ENCODE results near the gene SLC9A8. TPM values are rescaled to one million over a fixed set of nuclear protein-coding genes. Genes with fewer than 3 reads are reported as not detected.

The SLC9A8 gene
- polyA plus RNA-seq, 1 donor from 2014 or later: 6.7 TPM

- Histone ChIP-seq H3K9ac (ENCODE audit: low read length) (no peak overlapping the region), H3K79me2 (replicated peaks; ENCODE audit: insufficient read depth, low read length) (no peaks in the 10 kb centered on the region), H3K27ac (ENCODE audit: low read length) (no peak overlapping the region)
Measured at GRCh38 chr20:49831770-49832631, 19.4 kb downstream of the SLC9A8 start.

GRCh38 chr20:49832632-49833327, 20.2 kb downstream of the SLC9A8 start:
- H3K36me3 ChIP-seq (ENCODE audit: insufficient read depth, low read length): peaks cover 7% of the 10 kb centered on the region
- H3K4me2 ChIP-seq (ENCODE audit: low read length): no peak overlapping the region
- H4K20me1 ChIP-seq (ENCODE audit: insufficient read depth): no peaks in the 10 kb centered on the region
- no peak overlapping the region for H2AFZ ChIP-seq (ENCODE audit: low read depth, low read length)
- H3K27ac ChIP-seq (ENCODE audit: low read length): no peak overlapping the region
- no peaks in the 10 kb centered on the region for H3K79me2 ChIP-seq (replicated peaks; ENCODE audit: insufficient read depth, low read length)
- no peak overlapping the region for H3K4me3 ChIP-seq (ENCODE audit: low read length)
- H3K27me3 ChIP-seq (ENCODE audit: insufficient read depth, low read depth, low read length): no peaks in the 10 kb centered on the region
- no peaks in the 10 kb centered on the region for H3K9me2 ChIP-seq (ENCODE audit: insufficient read depth, low read length)
- H3F3A ChIP-seq (ENCODE audit: insufficient read depth, low read length, poor library complexity, severe bottlenecking): no peaks in the 10 kb centered on the region
- H3K9ac ChIP-seq (ENCODE audit: low read length): no peak overlapping the region
- TF ChIP-seq, protein P1, sequence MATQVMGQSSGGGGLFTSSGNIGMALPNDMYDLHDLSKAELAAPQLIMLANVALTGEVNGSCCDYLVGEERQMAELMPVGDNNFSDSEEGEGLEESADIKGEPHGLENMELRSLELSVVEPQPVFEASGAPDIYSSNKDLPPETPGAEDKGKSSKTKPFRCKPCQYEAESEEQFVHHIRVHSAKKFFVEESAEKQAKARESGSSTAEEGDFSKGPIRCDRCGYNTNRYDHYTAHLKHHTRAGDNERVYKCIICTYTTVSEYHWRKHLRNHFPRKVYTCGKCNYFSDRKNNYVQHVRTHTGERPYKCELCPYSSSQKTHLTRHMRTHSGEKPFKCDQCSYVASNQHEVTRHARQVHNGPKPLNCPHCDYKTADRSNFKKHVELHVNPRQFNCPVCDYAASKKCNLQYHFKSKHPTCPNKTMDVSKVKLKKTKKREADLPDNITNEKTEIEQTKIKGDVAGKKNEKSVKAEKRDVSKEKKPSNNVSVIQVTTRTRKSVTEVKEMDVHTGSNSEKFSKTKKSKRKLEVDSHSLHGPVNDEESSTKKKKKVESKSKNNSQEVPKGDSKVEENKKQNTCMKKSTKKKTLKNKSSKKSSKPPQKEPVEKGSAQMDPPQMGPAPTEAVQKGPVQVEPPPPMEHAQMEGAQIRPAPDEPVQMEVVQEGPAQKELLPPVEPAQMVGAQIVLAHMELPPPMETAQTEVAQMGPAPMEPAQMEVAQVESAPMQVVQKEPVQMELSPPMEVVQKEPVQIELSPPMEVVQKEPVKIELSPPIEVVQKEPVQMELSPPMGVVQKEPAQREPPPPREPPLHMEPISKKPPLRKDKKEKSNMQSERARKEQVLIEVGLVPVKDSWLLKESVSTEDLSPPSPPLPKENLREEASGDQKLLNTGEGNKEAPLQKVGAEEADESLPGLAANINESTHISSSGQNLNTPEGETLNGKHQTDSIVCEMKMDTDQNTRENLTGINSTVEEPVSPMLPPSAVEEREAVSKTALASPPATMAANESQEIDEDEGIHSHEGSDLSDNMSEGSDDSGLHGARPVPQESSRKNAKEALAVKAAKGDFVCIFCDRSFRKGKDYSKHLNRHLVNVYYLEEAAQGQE (IDR thresholded peaks at IDR 0.05; ENCODE audit: borderline replicate concordance): no peak
- TF ChIP-seq EP300 (conservative IDR thresholded peaks at IDR 0.05; ENCODE audit: poor library complexity, severe bottlenecking) (no peak), EZH2 (IDR thresholded peaks at IDR 0.05; ENCODE audit: borderline replicate concordance, insufficient read depth, low read length, poor library complexity, severe bottlenecking) (no peak)
- TF ChIP-seq, protein P2, sequence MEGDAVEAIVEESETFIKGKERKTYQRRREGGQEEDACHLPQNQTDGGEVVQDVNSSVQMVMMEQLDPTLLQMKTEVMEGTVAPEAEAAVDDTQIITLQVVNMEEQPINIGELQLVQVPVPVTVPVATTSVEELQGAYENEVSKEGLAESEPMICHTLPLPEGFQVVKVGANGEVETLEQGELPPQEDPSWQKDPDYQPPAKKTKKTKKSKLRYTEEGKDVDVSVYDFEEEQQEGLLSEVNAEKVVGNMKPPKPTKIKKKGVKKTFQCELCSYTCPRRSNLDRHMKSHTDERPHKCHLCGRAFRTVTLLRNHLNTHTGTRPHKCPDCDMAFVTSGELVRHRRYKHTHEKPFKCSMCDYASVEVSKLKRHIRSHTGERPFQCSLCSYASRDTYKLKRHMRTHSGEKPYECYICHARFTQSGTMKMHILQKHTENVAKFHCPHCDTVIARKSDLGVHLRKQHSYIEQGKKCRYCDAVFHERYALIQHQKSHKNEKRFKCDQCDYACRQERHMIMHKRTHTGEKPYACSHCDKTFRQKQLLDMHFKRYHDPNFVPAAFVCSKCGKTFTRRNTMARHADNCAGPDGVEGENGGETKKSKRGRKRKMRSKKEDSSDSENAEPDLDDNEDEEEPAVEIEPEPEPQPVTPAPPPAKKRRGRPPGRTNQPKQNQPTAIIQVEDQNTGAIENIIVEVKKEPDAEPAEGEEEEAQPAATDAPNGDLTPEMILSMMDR (IDR thresholded peaks at IDR 0.05; ENCODE audit: poor library complexity, severe bottlenecking): no peak
- H3K9me3 ChIP-seq (ENCODE audit: low read length): no peaks in the 10 kb centered on the region

More at GRCh38 chr20:49831770-49832631, 19.4 kb downstream of the SLC9A8 start:
- H3F3A ChIP-seq (ENCODE audit: insufficient read depth, low read length, poor library complexity, severe bottlenecking): no peaks in the 10 kb centered on the region
- no peak for TF ChIP-seq SMC3 (conservative IDR thresholded peaks at IDR 0.05; ENCODE audit: poor library complexity)
- TF ChIP-seq, protein P1 (IDR thresholded peaks at IDR 0.05; ENCODE audit: borderline replicate concordance): no peak
- no peak for TF ChIP-seq POLR2AphosphoS5 (IDR thresholded peaks at IDR 0.05)
- no peak for TF ChIP-seq EZH2 (IDR thresholded peaks at IDR 0.05; ENCODE audit: borderline replicate concordance, insufficient read depth, low read length, poor library complexity, severe bottlenecking)
- TF ChIP-seq, protein P2 (IDR thresholded peaks at IDR 0.05; ENCODE audit: poor library complexity, severe bottlenecking): no peak
- no peaks in the 10 kb centered on the region for H4K20me1 ChIP-seq (ENCODE audit: insufficient read depth)
- H3K27me3 ChIP-seq (ENCODE audit: insufficient read depth, low read depth, low read length): no peaks in the 10 kb centered on the region
- no peaks in the 10 kb centered on the region for H3K9me2 ChIP-seq (ENCODE audit: insufficient read depth, low read length)
- H3K4me2 ChIP-seq (ENCODE audit: low read length): no peak overlapping the region
- peaks cover 7% of the 10 kb centered on the region for H3K36me3 ChIP-seq (ENCODE audit: insufficient read depth, low read length)
- H3K9me3 ChIP-seq (ENCODE audit: low read length): no peaks in the 10 kb centered on the region
- no peak overlapping the region for H3K4me3 ChIP-seq (ENCODE audit: low read length)
- H2AFZ ChIP-seq (ENCODE audit: low read depth, low read length): no peak overlapping the region

Measured in neural cell (in vitro differentiated cells).